ENCODE data around the gene ANKZF1.

GRCh38 chr2:219228041-219228910 lies 1.3 kb upstream of the ANKZF1 start:
- TF ChIP-seq EZH2 (IDR thresholded peaks at IDR 0.05) (no peak), CTCF (IDR thresholded peaks at IDR 0.05) (no peak)
